Measurements from ENCODE around the gene LMX1A. TPM values are rescaled to one million over a fixed set of nuclear protein-coding genes. Genes with fewer than 3 reads are reported as not detected.

The LMX1A gene
- total RNA-seq, 1 experiment from 2014 or later: not detected

- TF ChIP-seq E2F1 (CRISPR knock-in tag; IDR thresholded peaks at IDR 0.05): no peak
- no peak for TF ChIP-seq ZNF671 (CRISPR knock-in tag; IDR thresholded peaks at IDR 0.05)
- no peak for TF ChIP-seq AFF4 (CRISPR knock-in tag; IDR thresholded peaks at IDR 0.05; ENCODE audit: borderline replicate concordance)
- TF ChIP-seq ZNF423 (CRISPR knock-in tag; IDR thresholded peaks at IDR 0.05): no peak
- TF ChIP-seq PRRX2 (CRISPR knock-in tag; IDR thresholded peaks at IDR 0.05): no peak
- no peak for TF ChIP-seq IRF2 (CRISPR knock-in tag; IDR thresholded peaks at IDR 0.05; ENCODE audit: borderline replicate concordance, low read depth)
- TF ChIP-seq ZNF416 (CRISPR knock-in tag; IDR thresholded peaks at IDR 0.05): no peak
- no peak for TF ChIP-seq GABPB1 (CRISPR knock-in tag; IDR thresholded peaks at IDR 0.05)
- TF ChIP-seq E2F5 (CRISPR knock-in tag; IDR thresholded peaks at IDR 0.05): no peak
- peak; percentile 43; the same call in 1 of the 2 replicates for TF ChIP-seq MAX (CRISPR knock-in tag; IDR thresholded peaks at IDR 0.05)
- TF ChIP-seq ZSCAN18 (CRISPR knock-in tag; IDR thresholded peaks at IDR 0.05): 0 out of 2 replicates have a peak, but pooled peaks have one; percentile 17
These were observed 127.8 kb downstream of the LMX1A start (continued) for GRCh38 chr1:165228676-165229075.

- H3K9me3 Mint-ChIP-seq: no peaks in the 10 kb centered on the region
- no peak overlapping the region for H3K27ac Mint-ChIP-seq
- H3K36me3 Mint-ChIP-seq: no peaks in the 10 kb centered on the region
- ATAC-seq: peak; percentile 93
- POLR2A ChIA-PET: no interaction called here
- peaks cover 26% of the 10 kb centered on the region for H3K4me1 Mint-ChIP-seq
- DNase-seq (ENCODE audit: low spot score): no peak
- no peak overlapping the region for H3K4me3 Mint-ChIP-seq
- CTCF ChIA-PET: interaction anchor here (0.6 to 2.4 kb wide), 6 partner anchors 30 to 374 kb away, joined by 3 to 14 read pairs (median 4); no protein-coding TSS in a partner anchor
- peaks cover 18% of the 10 kb centered on the region for H3K27me3 Mint-ChIP-seq (ENCODE audit: low read depth)
- TF ChIP-seq PREB (CRISPR knock-in tag; IDR thresholded peaks at IDR 0.05; ENCODE audit: borderline replicate concordance): no peak; the same call in 1 of the 2 replicates
- no peak for TF ChIP-seq ZMAT4 (CRISPR knock-in tag; IDR thresholded peaks at IDR 0.05)
- no peak for TF ChIP-seq ZSCAN18 (CRISPR knock-in tag; IDR thresholded peaks at IDR 0.05)
- no peak for TF ChIP-seq HMGXB4 (CRISPR knock-in tag; IDR thresholded peaks at IDR 0.05)
- no peak for TF ChIP-seq IRF1 (CRISPR knock-in tag; IDR thresholded peaks at IDR 0.05)
- no peak for TF ChIP-seq ZNF425 (CRISPR knock-in tag; conservative IDR thresholded peaks at IDR 0.05)
- no peak for TF ChIP-seq USF1 (CRISPR knock-in tag; IDR thresholded peaks at IDR 0.05)
- TF ChIP-seq ZNF263 (CRISPR knock-in tag; IDR thresholded peaks at IDR 0.05; ENCODE audit: low read depth): no peak
These were observed 128.3 kb downstream of the LMX1A start for GRCh38 chr1:165228111-165228655.

Data from WTC11 (cell line).